NCI-H82 (cell line): ENCODE results near the gene DDX1.
"Not testable (repeated sequence)": the region's sequence is repeated elsewhere in the genome, so short reads cannot be mapped to it uniquely, and the experiment has no call there.

ENCODE experiments used
- DNase-seq: peaks from one replicate; lab custom pipeline; 2025; lab: John Stamatoyannopoulos, UW

The DDX1 gene

DNA sequence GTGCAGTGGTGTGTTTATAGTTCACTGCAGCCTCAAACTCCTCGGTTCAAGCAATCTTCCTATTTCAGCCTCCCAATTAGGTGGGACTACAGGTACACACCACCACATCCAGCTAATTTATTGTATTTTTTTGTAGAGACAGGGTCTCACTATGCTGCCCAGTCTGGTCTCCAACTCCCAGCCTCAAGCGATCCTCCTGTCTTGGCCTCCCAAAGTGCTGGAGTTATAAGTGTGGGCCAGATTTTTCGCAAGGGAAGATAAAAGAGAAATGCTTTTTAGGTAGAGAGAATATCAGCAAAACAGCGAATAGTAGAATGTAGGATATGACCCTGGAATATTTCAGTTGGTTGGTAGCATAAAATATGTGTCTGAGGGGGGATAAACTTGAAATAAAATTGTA, 4.3 kb downstream of the DDX1 start:
- DNase-seq, result no peak

DNA sequence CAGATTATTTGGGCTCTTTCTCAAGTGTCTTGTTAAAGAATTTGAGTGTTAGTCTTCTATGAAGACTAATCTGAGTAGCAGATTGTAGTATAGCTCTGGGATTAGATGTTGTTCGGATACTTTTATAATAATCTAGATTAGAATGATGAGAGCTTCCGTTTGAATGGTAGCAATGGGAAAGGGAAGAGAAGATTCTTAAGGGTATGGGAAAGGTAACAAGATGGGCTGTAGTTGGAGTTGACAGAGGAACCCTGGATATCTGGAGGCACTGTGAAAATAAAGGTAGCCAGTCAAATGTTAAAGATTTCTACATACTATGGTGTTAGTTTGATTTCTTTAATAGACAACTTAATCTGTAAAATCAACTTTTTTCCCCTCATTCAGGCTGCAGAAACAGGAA, 4.7 kb downstream of the DDX1 start:
- DNase-seq, result no peak

DNA sequence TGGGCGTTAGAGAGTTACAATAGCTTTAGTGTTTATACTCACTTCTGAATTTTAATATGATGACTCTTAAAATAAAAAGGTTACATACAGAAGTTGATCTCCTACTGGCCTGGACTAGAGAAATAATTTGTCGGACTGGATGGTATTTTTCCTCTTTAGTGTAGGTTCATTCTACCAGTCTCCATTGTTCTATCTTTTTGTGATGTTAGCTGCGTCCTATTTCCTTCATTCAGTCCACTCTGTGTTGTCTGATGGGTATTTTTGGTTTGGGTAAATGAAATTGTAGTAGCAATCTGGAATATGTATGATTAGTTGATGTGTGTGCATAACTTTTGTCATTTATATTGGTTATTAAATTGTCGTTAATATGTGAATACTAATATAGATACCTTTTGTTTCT, 5.3 kb downstream of the DDX1 start:
- no peak for DNase-seq

DNA sequence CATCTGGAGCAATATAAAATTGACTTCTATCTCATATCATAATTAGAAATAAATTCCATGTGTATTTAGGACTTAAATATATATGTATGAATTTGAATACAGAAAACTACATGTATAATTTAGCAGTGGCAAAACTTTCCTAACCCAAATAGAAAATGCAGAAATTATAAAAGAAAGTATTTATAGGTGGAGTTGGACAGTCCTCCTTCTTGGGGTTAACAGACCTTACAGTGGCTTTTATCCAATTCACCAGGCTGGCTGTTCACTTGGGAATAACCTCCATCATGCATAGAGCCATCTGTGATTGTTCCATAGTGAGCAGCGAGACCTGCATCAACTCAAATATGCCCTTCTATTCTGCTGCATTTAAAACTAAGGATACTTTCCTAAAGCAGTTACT, 8.3 kb downstream of the DDX1 start:
- DNase-seq, result no peak

DNA sequence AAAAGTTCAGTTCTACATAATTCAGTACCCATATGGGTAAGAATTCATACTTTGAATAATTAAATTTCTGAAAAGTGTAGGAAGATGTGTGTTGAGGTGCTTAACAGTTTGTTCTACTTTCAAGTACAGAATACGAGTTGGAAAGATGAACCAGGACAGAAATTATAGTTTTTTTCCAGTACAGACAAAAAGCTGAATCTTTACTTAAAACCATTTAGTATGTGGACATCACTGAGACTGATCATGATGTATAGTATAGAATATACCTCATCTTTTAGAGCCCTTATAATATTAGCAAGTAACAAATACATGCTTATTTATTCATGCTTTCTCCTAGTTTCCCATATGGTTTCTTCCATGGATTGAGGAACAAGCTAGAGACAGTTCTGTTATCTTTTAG, 10.0 kb downstream of the DDX1 start:
- no peak for DNase-seq

DNA sequence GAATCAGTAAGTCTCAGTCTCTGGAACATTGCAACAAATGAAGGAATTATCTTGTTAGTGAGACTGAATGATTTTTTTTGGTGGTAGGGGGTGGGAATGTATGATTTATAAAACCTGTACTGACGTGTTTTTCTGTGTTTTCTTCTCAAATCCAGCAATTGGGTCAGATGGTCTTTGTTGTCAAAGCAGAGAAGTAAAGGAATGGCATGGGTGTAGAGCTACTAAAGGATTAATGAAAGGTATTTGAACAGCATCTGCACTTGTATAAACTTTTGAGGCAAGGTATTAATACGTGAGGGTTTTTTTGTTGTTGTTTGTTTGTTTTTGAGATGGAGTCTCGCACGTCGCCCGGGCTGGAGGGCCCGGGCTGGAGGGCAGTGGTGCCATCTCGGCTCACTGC, 10.7 kb downstream of the DDX1 start:
- no peak for DNase-seq

DNA sequence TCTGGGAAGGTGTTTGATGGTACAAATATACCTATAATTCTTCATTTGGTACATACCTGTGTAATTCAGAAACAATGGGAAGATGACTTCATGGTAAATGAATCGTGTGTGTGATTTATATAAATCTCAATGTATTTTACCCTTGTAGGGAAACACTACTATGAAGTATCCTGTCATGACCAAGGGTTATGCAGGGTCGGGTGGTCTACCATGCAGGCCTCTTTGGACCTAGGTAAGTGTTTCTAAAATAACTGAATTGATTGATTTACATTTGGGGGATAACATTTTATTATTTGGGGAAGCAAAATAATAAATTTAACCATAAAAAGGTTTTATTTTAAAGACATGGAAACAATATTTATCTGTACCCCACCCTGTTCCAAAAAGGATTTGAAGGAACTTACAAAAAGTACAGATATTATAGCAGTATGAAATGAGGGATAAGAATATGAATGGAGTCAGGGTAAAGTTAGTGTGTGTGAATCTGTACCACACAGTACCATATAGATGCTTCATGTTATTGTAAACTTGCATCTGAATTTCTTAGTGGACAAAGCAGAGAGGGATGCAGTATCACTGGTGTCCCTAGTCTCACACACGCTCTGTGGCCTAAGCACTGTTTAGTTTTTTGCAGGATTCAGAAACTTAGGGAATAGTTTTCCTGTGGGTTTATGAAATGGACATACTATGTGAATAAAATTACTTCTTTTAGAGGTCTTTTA, 11.5 kb downstream of the DDX1 start:
- no peak for DNase-seq

DNA sequence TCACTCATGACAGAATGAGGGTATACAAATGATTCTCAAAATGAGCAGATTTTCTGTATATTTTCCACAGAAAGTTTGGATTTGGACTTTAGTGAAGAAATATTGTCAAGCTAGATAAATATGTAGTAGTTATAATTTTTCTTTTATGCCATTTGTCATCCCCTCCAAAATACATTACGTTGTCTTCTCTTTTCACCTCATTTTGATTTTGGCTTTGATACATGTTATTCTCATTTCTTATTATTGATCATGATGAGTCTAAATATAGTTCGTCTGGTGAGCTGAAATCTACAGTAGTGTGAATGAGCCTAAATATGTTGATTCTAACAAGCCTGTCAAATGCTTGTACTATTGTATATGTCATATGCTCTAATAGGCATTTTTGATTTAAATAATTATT, 12.3 kb downstream of the DDX1 start:
- DNase-seq, result no peak

DNA sequence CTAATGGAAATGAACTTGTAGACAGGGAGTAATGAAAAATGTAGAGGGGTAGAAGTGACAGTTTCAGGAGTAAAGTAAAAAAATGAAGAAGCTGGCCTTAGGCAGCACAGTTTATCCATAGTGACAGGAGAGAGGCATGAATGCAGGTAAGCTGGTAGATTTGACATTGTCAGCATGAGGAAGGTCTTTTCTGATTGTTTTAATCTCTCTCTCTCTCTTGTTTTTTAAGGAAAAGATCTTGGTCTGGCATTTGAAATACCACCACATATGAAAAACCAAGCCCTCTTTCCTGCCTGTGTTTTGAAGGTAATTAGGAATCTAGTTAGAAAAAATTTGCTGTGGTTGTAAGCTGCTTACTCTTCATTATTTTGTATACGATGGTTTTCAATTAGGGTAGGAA, 14.1 kb downstream of the DDX1 start:
- DNase-seq, result no peak

DNA sequence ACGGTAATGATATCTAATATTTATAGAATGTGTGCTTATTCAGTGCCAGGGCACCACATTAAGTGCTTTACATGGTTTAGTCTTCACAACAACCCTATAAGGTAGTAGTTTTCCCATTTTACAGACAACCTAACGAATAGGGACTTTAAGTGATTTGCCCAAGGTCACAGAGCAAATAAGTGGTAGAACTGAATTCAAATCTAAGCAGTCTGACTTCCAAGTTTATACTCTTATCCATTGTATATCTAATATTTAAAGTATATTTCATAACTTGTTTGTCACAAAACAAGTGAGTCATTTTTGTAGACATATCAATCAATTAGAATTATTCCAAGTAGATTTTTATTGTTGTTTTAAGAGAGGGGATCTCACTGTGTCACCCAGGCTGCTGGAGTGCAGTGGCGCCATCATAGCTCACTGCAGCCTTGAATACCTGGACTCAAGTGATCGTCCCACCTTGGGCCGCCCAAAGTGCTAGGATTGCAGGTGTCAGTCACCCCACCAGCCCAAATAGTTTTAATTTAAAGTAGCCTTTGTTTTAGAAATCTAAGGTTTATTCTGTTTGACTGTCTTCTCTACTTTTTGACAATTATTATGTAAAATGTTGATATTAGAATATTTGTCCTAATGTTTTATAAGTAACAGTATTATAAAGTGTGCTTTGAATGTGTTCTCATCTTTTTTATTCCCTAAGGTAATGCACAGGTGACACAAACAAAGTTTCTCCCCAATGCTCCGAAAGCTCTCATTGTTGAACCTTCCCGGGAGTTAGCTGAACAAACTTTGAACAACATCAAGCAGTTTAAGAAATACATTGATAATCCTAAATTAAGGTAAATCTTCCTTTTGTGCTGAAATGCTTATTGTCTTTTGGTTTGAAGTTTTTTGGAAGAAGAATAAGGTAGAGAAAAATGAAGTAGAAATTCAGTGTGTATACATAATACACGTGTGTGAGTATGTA, 15.1 kb downstream of the DDX1 start:
- DNase-seq, result no peak

DNA sequence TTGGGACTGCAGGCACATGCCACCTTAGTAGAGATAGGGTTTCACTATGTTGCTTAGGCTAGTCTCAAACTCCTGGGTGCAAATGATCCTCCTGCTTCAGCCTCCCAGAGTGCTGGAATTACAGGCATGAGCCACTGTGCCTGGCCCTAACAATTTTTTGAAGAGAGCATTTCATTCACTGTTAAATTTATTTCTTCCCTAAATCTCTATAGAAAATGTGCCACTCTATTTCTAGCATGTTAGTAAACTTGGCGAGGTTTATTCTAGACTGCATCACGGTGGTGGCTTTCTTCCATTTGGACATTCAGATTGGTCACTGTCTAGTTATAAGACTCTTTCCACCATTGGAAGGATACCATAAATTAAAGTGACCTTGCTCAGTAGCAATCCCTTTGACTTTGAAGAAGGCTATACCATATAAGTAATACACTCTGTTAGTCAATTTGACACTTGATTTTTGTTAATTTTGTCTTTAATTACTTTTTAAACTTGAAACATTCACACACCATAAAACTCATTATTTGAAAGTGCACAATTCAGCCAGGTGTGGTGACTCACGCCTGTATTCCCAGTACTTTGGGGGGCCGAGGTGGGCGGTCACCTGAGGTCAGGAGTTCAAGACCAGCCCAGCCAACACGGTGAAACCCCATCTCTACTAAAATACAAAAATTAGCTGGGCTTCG, 16.2 kb downstream of the DDX1 start:
- no peak for DNase-seq

DNA sequence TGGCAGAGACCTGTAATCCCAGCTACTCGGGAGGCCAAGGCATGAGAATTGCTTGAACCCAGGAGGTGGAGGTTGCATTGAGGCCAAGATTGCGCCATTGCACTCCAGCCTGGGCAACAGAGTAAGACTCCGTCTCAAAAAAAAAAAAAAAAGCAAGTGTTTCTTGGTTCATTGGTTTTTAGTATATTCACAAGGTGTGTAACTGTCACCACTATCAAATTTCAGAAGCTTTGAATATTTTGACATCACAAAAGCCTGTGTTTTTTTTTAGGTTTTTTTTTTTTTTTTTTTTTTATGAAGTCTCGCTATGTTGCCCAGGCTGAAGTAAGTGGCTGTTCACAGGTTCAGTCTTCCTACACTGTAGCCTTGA, 16.7 kb downstream of the DDX1 start:
- DNase-seq, result no peak

DNA sequence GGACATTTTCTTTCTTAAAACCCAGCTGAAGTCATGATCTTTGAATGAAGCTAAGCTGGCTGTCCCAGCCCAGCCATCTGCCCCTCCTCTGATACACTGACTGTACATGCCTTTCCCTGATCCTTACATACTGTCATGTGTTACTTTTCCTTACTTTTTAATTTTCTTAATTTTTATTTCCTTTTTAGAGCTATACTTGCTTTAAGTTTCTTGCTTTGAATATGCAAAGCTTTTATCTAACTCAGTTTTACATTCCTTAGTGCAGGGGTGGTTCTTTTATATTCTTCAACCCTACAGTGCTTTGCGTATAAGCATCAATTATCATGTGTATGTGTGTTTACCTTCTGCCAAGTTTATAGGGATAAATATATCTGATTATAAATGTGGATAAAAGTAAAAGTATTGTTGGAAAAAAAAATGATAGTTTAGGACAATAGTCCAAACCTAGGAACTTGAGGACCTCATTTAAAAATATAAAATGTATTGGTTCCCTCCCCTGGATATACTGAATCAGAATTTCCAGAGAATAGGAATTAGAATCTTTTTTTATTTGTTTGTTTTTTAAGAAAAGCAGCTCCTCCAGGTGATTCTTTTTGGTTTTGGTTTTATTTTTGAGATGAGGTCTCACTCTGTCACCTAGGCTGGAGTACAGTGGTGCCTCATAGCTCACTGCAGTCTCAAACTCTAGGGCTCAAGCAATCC, 17.8 kb downstream of the DDX1 start:
- DNase-seq, result peak; percentile 9

DNA sequence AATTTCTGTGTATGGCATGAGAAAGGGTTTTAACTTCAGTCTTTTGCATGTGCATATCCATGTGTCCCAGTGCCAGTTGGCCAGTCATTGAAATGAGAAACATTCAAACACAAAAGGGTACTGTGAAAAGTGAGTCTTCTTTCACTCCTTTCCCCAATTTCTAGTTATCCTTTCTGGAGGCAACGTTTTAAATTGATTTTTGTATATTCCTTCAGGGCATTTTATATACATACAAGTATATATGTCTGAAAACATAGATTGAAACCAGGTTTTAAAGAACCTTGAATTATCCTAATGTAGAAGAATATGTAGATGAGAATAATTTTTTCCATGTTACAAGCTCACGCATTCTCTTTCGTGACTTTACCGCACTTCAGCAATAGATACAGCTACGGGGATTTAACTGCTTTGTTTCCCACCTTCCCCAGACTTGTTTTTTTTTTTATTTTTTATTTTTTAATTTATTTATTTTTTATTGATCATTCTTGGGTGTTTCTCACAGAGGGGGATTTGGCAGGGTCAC, 18.8 kb downstream of the DDX1 start:
- DNase-seq, result no peak

DNA sequence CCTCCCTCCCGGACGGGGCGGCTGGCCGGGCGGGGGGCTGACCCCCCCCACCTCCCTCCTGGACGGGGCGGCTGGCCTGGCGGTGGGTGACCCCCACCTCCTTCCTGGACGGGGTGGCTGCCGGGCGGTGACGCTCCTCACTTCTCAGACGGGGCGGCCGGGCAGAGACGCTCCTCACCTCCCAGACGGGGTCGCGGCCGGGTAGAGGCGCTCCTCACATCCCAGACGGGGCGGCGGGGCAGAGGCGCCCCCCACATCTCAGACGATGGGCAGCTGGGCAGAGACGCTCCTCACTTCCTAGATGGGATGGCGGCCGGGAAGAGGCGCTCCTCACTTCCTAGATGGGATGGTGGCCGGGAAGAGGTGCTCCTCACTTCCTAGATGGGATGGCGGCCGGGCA, 20.4 kb downstream of the DDX1 start:
- not testable (repeated sequence) for DNase-seq

DNA sequence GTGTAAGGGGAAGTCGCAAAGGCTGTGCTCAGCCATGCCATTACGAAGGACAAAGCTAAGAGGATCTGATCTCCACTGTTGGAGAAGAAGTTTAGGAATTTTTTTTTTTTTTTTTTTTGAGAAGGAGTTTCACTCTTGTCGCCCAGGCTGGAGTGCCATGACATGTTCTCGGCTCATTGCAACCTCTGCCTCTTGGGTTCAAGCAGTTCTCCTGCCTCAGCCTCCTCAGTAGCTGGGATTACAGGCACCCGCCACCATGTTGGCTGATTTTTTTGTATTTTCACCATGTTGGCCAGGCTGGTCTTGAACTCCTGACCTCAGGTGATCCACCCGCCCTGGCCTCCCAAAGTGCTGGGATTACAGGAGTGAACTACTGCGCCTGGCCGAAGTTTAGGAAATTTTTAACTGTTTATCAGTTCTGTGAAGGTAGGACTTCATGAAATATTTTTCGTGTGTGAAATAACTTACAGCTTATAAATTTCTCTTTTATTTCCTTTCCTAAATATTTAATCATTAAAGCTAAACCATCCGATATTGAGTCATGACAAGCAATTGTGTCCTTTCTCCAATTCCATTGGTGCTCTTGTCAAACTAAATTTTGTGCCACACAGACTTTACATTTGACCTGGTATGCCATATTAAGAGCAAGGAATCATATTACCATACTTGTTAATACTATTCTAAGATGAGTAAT, 22.2 kb downstream of the DDX1 start:
- DNase-seq, result no peak

DNA sequence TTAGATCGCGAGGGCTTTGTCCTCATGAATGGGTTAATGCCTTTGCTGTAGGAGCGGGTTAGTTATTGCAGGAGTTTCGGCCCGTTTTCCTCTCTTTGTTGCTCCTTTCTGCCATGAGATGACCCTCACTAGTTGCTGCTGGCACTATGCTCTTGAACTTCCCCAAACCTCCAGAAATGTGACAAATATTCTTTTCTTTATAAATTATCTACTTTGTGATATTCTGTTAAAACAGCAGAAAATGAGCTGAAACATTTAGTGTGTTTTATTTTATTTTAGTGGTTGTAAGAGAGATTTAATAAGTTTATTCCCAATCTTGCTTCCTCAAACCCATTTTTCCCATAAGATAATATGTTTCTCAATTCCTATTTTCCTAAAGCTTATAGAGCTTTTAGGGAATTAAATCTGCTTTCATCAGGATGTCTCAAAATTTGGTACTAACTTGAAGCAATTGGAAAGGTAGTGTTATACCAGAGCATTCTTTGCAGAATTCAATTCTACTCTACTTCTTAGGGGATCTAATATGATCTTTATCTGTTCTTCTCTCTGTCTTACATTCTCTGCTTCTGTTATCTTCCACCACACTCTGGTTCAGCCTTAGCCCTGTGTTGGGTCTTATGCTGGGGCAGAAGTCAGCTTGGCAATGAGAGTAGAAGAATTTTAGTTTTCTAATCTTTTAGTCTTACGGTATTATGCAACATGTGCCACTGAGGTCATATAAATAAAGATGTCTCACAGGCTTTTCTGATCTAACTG, 23.1 kb downstream of the DDX1 start:
- DNase-seq, result no peak

DNA sequence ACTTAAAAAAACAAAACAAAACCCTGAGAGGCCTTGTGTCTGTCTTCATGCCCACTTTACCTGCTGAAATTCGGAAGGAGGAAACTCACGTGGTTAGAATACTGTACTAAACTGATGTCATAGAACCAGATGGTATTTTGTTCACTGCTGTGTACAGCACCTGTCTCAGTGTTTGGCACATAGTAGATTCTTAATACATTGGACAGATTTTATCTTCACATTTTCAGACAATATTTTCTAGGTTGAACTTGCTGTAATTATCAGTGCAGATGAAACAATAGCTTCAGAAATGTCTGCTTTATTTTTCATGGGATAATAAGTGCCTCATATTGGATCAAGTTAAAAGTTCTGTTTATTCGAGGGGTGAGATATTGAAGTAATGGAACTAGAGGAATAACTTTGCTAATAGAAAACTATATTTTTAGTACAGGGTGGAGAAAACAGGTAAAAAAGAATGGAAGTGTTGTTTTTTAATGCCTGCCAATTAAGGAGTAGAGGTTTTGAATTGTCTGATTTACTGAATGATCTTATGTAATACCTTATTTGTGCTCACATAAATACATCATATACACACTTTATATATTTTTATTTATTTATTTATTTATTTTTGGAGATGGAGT, 23.7 kb downstream of the DDX1 start:
- no peak for DNase-seq

DNA sequence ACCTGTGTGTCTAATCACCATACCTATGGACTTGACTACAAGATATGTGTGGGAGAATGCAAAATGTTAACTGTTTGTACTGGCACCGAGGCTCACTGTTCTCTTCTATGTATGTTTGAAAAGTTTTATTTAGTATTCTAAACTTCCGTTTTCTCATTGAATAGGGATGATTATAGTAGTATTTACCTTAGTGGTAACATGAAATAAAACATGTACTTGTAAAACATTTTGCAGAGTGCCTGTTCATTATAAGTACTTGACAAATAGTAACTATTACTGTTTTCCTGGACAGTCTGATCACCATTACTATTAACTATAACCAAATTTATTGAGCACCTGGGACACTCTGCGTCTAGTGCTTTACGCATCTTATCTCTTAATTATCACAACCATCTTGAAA, 24.8 kb downstream of the DDX1 start:
- DNase-seq, result no peak
